ENCODE results near the gene SYNM. TPM values are rescaled to one million over a fixed set of nuclear protein-coding genes. Genes with fewer than 3 reads are reported as not detected.

Gene SYNM
- total and polyA plus RNA-seq, 2 of the 8 experiments (the other 6 are each of a cell fraction or from before 2014, with no cell fraction given): 0.89 to 2.0 TPM

GRCh38 chr15:99180086-99180963 lies 75.4 kb downstream of the SYNM start (continued):
- TF ChIP-seq, protein P1, sequence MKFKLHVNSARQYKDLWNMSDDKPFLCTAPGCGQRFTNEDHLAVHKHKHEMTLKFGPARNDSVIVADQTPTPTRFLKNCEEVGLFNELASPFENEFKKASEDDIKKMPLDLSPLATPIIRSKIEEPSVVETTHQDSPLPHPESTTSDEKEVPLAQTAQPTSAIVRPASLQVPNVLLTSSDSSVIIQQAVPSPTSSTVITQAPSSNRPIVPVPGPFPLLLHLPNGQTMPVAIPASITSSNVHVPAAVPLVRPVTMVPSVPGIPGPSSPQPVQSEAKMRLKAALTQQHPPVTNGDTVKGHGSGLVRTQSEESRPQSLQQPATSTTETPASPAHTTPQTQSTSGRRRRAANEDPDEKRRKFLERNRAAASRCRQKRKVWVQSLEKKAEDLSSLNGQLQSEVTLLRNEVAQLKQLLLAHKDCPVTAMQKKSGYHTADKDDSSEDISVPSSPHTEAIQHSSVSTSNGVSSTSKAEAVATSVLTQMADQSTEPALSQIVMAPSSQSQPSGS (IDR thresholded peaks at IDR 0.05; ENCODE audit: low read length): no peak
- TF ChIP-seq NANOG (IDR thresholded peaks at IDR 0.05; ENCODE audit: insufficient read depth, low read depth, low read length, poor library complexity, severe bottlenecking) (no peak), GABPA (IDR thresholded peaks at IDR 0.05; ENCODE audit: borderline replicate concordance, insufficient read depth, low read length) (no peak), SUZ12 (IDR thresholded peaks at IDR 0.05; ENCODE audit: low read length) (no peak), SAP30 (IDR thresholded peaks at IDR 0.05; ENCODE audit: insufficient read depth, insufficient replicate concordance, low read length) (no peak)
